OCI-LY7 (cell line): ENCODE measurements around the gene WNT9B.

Source experiments
- CTCF ChIP-seq: fragments of 200-600 bp; sonication (generic); conservative IDR thresholded peaks from 2 replicates; pipeline ENCODE4 v1.5.1; 2014; ENCODE audit warnings: mild to moderate bottlenecking, antibody characterized with exemption, low read length, moderate library complexity, mixed read lengths
- EZH2phosphoT487 ChIP-seq: fragments of 200-600 bp; sonication (generic); IDR thresholded peaks from 2 replicates; pipeline ENCODE4 v1.6.1; 2018; ENCODE audit warnings: low read depth, borderline replicate concordance, mild to moderate bottlenecking, mixed run types, antibody characterized with exemption, low read length, moderate library complexity, mixed read lengths

DNA sequence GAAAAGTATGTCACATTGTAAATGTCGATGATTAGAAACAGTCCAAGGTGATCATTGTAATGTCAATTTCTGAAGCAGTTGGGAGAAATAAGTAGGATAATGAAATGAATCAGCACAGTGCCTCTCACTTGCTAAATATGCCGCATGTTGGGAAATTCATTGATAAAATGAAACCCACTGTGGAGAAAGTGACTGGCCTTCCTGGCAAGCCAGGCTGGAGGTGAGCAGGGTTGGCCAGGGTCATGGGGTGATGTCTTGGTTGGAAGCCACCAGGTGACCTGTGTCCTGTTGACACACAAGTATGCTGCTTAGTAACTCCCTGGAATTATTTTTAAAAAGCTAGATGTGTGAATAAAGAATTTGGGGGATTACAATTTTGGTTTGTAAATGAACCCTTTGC lies 14.9 kb upstream of the WNT9B start:
- TF ChIP-seq CTCF (no peak), EZH2phosphoT487 (no peak)
